Measurements from ENCODE around the gene FAM3A.

GRCh38 chrX:154472685-154473632, 43.1 kb downstream of the FAM3A start:
- TF ChIP-seq CTCF (conservative IDR thresholded peaks at IDR 0.05; ENCODE audit: low read depth, low read length) = no peak
- TF ChIP-seq EZH2 (IDR thresholded peaks at IDR 0.05; ENCODE audit: low read length, unreplicated experiment) = no peak
